BJ (cell line): ENCODE measurements around the gene NQO2. TPM values are rescaled to one million over a fixed set of nuclear protein-coding genes. Genes with fewer than 3 reads are reported as not detected.
"Not testable (repeated sequence)": the region's sequence is repeated elsewhere in the genome, so short reads cannot be mapped to it uniquely, and the experiment has no call there.

Experiments used
- CTCF ChIA-PET: fragments of 350-600 bp; formaldehyde crosslinking; extraction: SDS; loops from one replicate; lab custom pipeline; 2021; ENCODE audit warnings: antibody characterized with exemption, inconsistent platforms; lab: Yijun Ruan, JAX
- POLR2A ChIA-PET: fragments of 300-600 bp; sonication (Branson Sonifier 250); formaldehyde crosslinking; extraction: SDS; loops from one replicate; lab custom pipeline; 2021; ENCODE audit warnings: antibody characterized with exemption; lab: Charles Lee
- DNase-seq: peaks from one replicate; pipeline ENCODE4 v3.0.0-alpha.2; 2011; ENCODE audit warnings: low read depth
- H3K27me3 ChIP-seq: 2 replicates; pipeline ENCODE4 v1.6.0; 2011; ENCODE audit warnings: low read length; ENCODE audit not compliant: control insufficient read depth, insufficient read depth
- H3K36me3 ChIP-seq: 2 replicates; pipeline ENCODE4 v1.5.1; 2011; ENCODE audit warnings: low read length; ENCODE audit not compliant: control insufficient read depth, insufficient read depth
- H3K4me3 ChIP-seq: 2 replicates; pipeline ENCODE4 v1.5.1; 2011; ENCODE audit warnings: low read depth, mild to moderate bottlenecking, control low read depth, low read length
- polyA plus RNA-seq: library from polyadenylated mRNA; depleted of rRNA; stranded (reverse); fragments of >200 nt; gene quantifications from 2 replicates; pipeline ENCODE4 v1.2.3, GENCODE V29; 2011
- TF ChIP-seq, protein P1 (sequence below): IDR thresholded peaks from 2 replicates; pipeline ENCODE4 v1.5.1; 2011; ENCODE audit warnings: low read depth, mild to moderate bottlenecking, control low read depth, inconsistent platforms, low read length, moderate library complexity; ENCODE audit not compliant: insufficient read depth

The NQO2 gene
- polyA plus RNA-seq, 1 experiment: 56.2 TPM

DNA sequence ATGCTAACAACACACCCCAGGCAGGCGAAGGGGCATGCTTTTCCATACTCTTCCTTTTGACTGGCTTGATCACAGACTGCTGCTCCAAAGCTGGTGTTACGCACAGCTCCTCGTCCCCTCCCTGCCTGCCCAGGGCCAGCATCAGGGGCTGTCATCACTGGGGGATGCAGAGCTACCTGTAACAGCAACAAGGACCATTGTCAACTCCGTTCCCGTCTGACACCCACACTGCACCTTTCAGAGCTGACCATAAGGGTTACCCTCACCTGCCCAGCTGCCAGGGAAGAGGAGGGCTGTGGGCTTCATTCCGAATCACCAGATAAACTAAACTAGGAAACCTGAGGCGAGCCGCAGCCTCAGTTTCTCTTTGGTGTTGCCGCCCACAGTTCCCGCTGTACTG lies 15.4 kb downstream of the NQO2 start:
- no peaks in the 10 kb centered on the region for H3K27me3 ChIP-seq
- peaks cover 6% of the 10 kb centered on the region for H3K36me3 ChIP-seq
- no peak overlapping the region for H3K4me3 ChIP-seq
- no peak for DNase-seq
- ChIA-PET POLR2A (no interaction called here), CTCF (interaction anchor here (0.6 to 1.6 kb wide), 4 partner anchors 13 to 30 kb away, joined by 3 to 6 read pairs (median 3); no protein-coding TSS in a partner anchor)
- TF ChIP-seq, protein P1, sequence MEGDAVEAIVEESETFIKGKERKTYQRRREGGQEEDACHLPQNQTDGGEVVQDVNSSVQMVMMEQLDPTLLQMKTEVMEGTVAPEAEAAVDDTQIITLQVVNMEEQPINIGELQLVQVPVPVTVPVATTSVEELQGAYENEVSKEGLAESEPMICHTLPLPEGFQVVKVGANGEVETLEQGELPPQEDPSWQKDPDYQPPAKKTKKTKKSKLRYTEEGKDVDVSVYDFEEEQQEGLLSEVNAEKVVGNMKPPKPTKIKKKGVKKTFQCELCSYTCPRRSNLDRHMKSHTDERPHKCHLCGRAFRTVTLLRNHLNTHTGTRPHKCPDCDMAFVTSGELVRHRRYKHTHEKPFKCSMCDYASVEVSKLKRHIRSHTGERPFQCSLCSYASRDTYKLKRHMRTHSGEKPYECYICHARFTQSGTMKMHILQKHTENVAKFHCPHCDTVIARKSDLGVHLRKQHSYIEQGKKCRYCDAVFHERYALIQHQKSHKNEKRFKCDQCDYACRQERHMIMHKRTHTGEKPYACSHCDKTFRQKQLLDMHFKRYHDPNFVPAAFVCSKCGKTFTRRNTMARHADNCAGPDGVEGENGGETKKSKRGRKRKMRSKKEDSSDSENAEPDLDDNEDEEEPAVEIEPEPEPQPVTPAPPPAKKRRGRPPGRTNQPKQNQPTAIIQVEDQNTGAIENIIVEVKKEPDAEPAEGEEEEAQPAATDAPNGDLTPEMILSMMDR: no peak

DNA sequence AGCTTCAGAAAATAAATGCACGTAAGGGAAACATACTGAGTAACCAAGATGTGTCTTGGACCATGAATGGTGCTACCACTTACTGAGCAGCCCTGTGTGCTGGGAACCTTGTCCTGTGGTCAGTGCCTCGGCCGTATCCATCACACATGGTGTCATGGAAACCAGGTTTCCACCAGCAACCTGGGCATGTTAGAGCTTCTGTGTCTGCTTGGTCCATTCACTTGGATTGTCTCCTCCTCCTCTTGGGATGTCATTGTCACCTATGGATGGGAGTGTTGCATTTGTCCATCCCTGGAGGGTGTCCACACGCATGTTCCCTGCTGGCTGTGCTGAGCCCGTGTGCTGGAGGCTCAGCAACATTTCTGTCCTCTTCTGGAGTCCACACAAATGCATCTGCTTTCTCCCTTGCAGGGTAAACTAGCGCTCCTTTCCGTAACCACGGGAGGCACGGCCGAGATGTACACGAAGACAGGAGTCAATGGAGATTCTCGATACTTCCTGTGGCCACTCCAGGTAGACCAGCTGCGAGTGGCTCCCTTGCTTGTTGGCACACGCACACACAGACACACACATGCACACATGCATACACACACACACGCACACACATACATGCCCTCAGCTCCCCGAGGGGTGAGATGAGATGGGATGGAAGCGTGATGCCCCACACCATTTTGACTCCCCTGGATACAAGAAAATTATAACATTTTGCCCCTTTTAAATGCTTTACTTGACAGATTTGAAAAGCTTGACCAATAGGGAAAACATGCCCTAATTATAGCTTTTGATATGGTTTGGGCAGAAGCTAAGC lies 17.0 kb downstream of the NQO2 start:
- ChIA-PET CTCF (interaction anchor here (1.2 to 1.6 kb wide), 2 partner anchors 15 to 20 kb away, joined by 3 to 6 read pairs; no protein-coding TSS in a partner anchor), POLR2A (no interaction called here)
- H3K36me3 ChIP-seq: peaks cover 6% of the 10 kb centered on the region
- no peak overlapping the region for H3K4me3 ChIP-seq
- no peaks in the 10 kb centered on the region for H3K27me3 ChIP-seq
- DNase-seq: no peak
- TF ChIP-seq, protein P1: no peak

DNA sequence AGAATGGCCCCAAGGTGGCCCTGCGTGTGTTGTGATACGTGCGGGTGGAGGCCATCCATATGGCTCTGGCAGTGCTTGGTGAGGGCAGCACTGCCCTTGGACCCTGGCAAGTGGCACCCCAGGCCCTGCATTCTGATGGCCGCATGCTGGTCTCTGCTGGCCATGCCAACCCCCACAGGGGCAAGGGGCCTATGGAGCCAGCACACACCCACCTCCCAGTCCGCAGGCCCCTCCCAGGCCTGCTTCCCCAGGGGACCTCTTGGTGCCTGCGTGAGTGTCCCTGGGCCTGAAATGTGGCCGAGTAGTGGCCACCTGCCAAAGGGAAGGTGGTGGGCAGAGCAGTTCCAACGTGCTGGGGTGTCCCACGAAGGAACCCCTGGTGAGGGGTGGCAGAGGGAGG lies 17.6 kb downstream of the NQO2 start:
- POLR2A ChIA-PET: no interaction called here
- no peaks in the 10 kb centered on the region for H3K27me3 ChIP-seq
- DNase-seq: no peak
- CTCF ChIA-PET: no interaction called here
- TF ChIP-seq, protein P1: no peak
- H3K36me3 ChIP-seq: peaks cover 5% of the 10 kb centered on the region
- no peak overlapping the region for H3K4me3 ChIP-seq

DNA sequence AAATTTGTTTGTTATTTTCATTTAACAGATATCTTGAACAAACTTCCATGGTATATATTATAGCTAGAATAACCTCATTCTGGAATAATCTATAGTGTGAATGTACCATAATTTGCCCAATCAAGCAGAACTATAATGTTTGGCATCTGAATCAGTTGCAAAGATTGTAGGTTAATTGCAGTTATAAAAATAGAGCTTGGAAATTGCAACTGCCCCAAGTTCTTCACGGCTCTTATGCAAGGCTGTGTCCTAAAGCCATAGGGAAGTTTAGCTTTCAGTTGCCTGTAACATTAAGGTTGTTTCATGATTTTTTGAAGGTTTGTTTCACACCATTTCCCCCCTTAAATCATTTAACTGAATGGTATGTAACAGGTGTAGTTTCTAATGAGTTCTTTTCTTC lies 19.4 kb downstream of the NQO2 start:
- Histone ChIP-seq H3K36me3 (peaks cover 5% of the 10 kb centered on the region), H3K27me3 (no peaks in the 10 kb centered on the region), H3K4me3 (no peak overlapping the region)
- TF ChIP-seq, protein P1: no peak
- POLR2A ChIA-PET: interaction anchor here (0.7 kb wide), 1 partner anchor 52 kb away, joined by 8 read pairs; no protein-coding TSS in a partner anchor
- CTCF ChIA-PET: interaction anchor here (3.3 kb wide), 1 partner anchor 16 kb away, joined by 15 read pairs; no protein-coding TSS in a partner anchor
- no peak for DNase-seq

DNA sequence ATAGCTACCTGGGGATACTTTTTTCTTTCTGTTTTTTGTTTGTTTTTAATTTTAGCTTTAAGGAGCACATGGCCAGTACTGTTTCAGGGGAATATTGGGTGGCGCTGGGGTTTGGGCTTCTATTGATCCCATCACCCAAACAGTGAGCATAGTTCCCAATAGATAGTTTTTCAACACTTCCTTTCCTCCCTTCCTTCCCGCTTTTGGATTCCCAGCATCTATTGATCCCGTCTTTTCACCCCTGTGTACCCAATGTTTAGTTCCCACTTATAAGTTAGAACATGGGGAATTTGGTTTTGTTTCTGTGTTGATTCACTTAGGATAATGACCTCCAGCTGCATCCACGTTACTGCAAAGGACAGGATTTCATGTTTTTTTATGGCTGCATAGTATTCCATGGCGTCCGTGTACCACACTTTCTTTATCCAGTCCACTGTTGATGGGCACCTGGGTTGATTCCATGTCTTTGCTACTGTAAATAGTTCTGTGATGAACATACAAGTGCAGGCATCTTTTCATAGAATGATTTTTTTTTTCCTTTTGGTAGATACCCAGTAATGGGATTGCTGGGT lies 20.1 kb downstream of the NQO2 start:
- TF ChIP-seq, protein P1: no peak
- POLR2A ChIA-PET: no interaction called here
- DNase-seq: no peak

DNA sequence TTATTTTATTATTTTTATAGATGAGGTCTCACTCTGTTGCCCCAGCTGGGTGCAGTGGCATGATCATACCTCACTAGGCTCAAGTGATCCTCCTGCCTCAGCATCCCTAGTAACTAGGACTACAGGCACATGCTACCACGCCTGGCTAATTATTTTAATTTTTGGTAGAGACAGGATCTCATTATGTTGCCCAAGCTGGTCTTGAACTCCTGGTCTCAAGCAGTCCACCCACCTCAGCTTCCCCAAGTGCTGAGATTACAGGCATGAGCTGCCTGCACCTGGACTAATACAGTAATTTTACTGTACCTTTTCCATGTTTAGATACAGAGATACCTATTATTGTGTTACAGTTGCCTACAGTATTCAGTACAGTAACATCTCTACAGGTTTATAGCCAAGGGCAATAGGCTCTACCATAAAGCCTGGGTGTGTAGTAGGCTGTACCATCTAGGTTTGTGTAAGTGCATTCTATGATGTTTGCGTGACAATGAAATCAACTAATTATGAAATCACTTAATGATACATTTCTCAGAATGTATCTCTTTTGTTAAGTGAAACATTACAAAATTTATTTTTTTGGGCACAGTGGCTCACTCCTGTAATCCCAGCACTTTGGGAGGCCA lies 21.4 kb downstream of the NQO2 start:
- POLR2A ChIA-PET, H3K27me3 ChIP-seq, DNase-seq, H3K4me3 ChIP-seq, H3K36me3 ChIP-seq: not testable (repeated sequence)
- CTCF ChIA-PET: interaction anchor here (1.3 to 3.3 kb wide), 2 partner anchors 18 to 21 kb away, joined by 3 to 15 read pairs; partner anchors contain the start of gene NQO2

More for the DNA sequence above, 20.1 kb downstream of the NQO2 start:
- Histone ChIP-seq H3K4me3 (no peak overlapping the region), H3K36me3 (peaks cover 5% of the 10 kb centered on the region), H3K27me3 (no peaks in the 10 kb centered on the region)
- CTCF ChIA-PET: interaction anchor here (0.9 to 3.3 kb wide), 3 partner anchors 17 to 31 kb away, joined by 3 to 15 read pairs (median 3); partner anchors contain the start of gene NQO2
